GM19467 (cell line): ENCODE data around the gene CRACR2A.

Experiments used
- ATAC-seq: cut with Tn5 transposase; IDR thresholded peaks from one replicate; pipeline ENCODE4 v1.9.1; 2021; ENCODE audit warnings: mild to moderate bottlenecking, moderate library complexity; ENCODE audit not compliant: unreplicated experiment

CRACR2A gene

GRCh38 chr12:3655328-3655900 lies 97.5 kb downstream of the CRACR2A start:
- ATAC-seq: no peak

GRCh38 chr12:3651585-3652424 lies 101.1 kb downstream of the CRACR2A start:
- ATAC-seq: no peak

- no peak for ATAC-seq
These were observed 105.4 kb downstream of the CRACR2A start for GRCh38 chr12:3647504-3647903.

GRCh38 chr12:3646561-3647241 lies 106.2 kb downstream of the CRACR2A start:
- ATAC-seq: no peak

GRCh38 chr12:3645091-3645490 lies 107.8 kb downstream of the CRACR2A start:
- ATAC-seq: no peak

- no peak for ATAC-seq
These were observed 108.8 kb downstream of the CRACR2A start for GRCh38 chr12:3644104-3644503.

- ATAC-seq: no peak
These were observed 111.4 kb downstream of the CRACR2A start for GRCh38 chr12:3641428-3642018.

- no peak for ATAC-seq
These were observed 116.6 kb downstream of the CRACR2A start for GRCh38 chr12:3636328-3636727.

- ATAC-seq: no peak
These were observed 118.6 kb downstream of the CRACR2A start for GRCh38 chr12:3634348-3634747.

- ATAC-seq: no peak
These were observed 119.5 kb downstream of the CRACR2A start for GRCh38 chr12:3633396-3633795.

- no peak for ATAC-seq
These were observed 120.2 kb downstream of the CRACR2A start for GRCh38 chr12:3632754-3633153.

- ATAC-seq: no peak
These were observed 120.7 kb downstream of the CRACR2A start for GRCh38 chr12:3632256-3632655.

- no peak for ATAC-seq
These were observed 121.2 kb downstream of the CRACR2A start for GRCh38 chr12:3631759-3632158.

GRCh38 chr12:3631272-3631637 lies 121.7 kb downstream of the CRACR2A start:
- no peak for ATAC-seq

- no peak for ATAC-seq
These were observed 122.2 kb downstream of the CRACR2A start for GRCh38 chr12:3630621-3631271.

- ATAC-seq: no peak
These were observed 122.8 kb downstream of the CRACR2A start for GRCh38 chr12:3630111-3630510.

GRCh38 chr12:3629057-3629830 lies 123.7 kb downstream of the CRACR2A start:
- ATAC-seq: no peak

- ATAC-seq: no peak
These were observed 124.3 kb downstream of the CRACR2A start for GRCh38 chr12:3628629-3629028.

GRCh38 chr12:3627336-3627735 lies 125.6 kb downstream of the CRACR2A start:
- ATAC-seq: no peak

- ATAC-seq: no peak
These were observed 128.6 kb downstream of the CRACR2A start for GRCh38 chr12:3624273-3624672.
